NCI-H69 (cell line): ENCODE results near the gene SHISA3.
A peak's percentile ranks its signal among the peaks of the same experiment; 100 is the strongest.
"Not testable (repeated sequence)": the region's sequence is repeated elsewhere in the genome, so short reads cannot be mapped to it uniquely, and the experiment has no call there.

Experiments used
- DNase-seq: peaks from one replicate; lab custom pipeline; 2025; lab: John Stamatoyannopoulos, UW

Gene SHISA3

GRCh38 chr4:42396752-42397634 is at the start of gene SHISA3:
SHISA3 (plus strand) TSS chr4:42397488; CDS start chr4:42398057, 569 bp downstream.
- no peak for DNase-seq

GRCh38 chr4:42348247-42348646 is 49.0 kb upstream of the SHISA3 start:
- DNase-seq, result no peak

GRCh38 chr4:42348692-42349091 is 48.6 kb upstream of the SHISA3 start:
- DNase-seq, result no peak

DNA sequence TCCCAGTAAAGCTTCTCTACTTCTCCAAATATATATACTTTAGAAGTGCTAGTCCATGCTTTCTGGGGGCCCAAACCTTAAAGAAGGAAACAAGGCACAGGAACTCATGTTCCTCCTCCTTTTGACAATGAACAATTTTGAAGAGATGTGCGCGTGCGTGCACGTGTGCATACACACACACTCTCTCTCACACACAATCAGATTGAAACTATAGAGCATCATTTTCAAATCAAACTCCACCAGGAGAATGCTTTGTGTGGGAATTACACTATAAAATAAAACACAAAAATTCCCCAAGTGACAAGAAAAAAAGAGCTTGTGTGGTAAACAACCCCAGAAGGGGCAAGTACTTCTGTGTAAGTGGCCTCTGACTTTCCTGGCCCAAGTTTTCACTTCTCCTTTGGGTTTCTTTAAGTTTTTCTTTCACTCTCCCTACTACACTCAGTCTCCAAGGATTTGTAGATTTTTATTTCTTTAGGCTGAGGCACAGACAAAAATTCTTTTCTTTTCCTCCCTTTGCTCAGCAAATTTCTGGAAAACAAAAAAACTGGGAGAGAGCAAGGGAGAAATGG is 46.6 kb upstream of the SHISA3 start:
- DNase-seq, result no peak

GRCh38 chr4:42352049-42352448 is 45.2 kb upstream of the SHISA3 start:
- no peak for DNase-seq

GRCh38 chr4:42357325-42357724 is 40.0 kb upstream of the SHISA3 start:
- no peak for DNase-seq

DNA sequence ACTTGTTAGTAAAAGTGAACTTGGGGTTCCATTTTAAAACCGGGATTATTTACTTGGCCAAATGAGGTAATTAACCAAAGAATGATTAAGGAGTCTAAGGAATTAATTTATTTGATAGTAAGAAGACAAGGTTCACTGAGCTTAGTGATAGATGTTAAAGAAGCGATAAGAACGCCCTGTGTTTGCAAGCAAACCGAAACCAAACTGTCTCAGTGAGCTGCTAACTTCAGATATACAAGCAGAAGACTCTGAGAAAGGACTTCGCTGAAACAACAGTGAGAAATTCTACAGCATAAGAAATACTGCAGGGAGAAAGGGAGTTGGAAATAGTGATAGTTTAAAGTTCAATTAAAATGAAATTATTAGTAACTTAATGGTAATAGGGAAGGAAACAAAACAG is 37.6 kb upstream of the SHISA3 start:
- DNase-seq, result no peak

- no peak for DNase-seq
Measured at GRCh38 chr4:42360256-42360669, 37.0 kb upstream of the SHISA3 start.

- DNase-seq, result no peak
Measured at GRCh38 chr4:42361456-42361855, 35.8 kb upstream of the SHISA3 start.

DNA sequence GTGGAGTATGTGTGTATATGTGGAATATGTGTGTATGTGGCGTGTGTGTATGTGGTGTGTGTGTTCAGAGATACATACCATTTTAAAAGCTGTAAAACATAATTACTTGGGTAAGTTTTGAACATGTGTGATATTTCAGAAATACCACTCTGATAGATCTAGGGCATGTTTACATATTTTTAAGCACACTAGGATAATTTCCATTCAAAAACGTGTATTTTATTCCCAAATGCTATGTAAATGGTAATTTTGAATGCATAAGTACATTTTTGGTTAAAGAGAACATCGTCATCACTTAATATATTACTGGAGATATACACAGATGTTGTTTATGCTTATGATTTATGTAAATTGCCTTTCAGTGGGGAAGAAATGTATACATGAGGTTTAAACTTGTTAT is 34.7 kb upstream of the SHISA3 start:
- no peak for DNase-seq

DNA sequence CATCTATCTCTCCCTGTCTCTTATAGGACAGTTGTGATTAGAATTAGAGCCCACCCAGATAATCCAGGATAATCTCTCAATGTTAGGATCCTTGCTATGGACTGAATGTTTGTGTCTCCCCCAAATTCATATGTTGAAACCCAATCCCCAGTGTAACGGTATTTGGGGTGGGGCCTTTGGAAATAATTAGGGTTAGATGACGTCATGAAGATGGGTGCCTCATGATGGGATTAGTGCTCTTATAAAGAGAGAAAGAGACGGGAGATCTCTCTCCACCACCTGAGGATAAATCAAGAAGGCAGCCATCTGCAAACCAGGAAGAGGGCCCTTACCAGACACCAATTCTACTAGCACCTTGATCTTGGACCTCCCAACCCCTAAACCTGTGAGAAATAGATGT is 33.7 kb upstream of the SHISA3 start:
- no peak for DNase-seq

DNA sequence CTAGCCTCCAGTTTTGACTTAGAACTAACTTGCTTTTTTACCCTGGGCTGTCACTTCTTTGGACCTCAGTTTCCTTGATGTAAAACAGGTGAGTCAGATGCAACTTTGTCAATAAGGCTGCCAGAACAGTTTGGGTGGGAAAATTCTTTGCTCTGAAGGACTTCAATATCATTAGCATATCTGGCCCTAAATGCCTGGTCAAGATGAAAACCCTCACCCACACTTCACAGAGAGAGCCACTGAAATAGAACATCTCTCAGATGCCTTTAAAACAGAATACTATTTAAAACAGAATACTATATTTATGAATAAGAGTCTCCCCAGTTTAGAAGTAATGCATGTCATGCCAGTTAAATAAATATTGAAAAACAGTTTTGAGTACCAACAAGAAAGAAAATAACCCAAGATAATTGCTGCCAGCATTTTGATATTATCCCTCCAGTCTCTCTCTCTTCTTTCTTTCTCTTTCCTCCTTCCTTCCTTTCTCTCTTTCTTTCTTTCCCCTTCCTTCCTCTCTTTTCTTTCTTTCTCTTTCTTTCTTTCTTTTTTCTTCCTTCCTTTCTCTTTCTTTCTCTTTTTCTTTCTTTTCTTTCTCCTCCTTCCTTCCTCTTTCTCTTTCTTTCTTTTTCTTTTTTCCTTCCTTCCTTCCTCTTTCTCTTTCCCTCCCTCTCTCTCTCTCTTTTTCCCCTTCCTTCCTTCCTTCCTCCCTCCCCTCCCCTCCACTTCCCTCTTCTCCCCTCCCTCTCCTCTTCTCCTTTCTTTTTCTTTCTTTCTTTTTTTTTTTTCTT is 32.8 kb upstream of the SHISA3 start:
- no peak for DNase-seq

DNA sequence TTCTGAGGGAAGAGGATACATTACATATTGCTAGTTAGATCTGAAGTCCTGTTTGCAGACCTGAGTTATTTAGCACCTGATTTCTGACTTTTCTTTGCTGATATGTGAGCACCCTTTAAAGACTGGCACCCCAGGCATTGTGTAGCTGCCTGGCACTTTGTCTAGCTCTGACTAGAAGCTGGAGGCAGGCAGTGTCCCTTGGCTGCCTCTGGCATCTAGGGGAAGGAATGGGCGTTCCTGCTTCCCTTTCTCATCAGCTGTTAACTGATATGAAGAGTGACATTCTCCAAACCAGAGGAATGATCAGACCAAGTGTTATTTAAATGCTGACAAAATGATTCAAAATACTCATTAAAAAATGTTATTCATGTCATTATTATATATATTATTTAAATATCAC is 30.3 kb upstream of the SHISA3 start:
- DNase-seq, result no peak

DNA sequence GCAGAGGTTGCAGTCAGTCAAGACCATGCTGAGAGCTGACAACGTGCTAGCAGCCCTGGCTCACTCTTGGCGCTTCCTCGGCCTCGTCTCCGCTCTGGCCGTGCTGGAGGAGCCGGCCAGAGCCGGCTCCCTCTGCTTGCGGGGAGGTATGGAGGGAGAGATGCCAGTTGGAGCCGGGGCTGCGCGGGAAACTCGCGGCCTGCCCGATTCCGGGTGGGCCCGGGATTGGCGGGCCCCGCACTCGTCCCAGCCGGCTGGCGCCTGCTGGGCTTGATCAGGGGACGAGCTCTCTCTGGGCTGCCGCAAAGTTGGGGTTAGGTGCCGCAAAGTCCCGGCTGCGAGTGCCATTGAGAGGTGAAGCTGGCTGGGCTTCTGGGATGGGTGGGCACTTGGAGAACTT is 27.8 kb upstream of the SHISA3 start:
- no peak for DNase-seq

DNA sequence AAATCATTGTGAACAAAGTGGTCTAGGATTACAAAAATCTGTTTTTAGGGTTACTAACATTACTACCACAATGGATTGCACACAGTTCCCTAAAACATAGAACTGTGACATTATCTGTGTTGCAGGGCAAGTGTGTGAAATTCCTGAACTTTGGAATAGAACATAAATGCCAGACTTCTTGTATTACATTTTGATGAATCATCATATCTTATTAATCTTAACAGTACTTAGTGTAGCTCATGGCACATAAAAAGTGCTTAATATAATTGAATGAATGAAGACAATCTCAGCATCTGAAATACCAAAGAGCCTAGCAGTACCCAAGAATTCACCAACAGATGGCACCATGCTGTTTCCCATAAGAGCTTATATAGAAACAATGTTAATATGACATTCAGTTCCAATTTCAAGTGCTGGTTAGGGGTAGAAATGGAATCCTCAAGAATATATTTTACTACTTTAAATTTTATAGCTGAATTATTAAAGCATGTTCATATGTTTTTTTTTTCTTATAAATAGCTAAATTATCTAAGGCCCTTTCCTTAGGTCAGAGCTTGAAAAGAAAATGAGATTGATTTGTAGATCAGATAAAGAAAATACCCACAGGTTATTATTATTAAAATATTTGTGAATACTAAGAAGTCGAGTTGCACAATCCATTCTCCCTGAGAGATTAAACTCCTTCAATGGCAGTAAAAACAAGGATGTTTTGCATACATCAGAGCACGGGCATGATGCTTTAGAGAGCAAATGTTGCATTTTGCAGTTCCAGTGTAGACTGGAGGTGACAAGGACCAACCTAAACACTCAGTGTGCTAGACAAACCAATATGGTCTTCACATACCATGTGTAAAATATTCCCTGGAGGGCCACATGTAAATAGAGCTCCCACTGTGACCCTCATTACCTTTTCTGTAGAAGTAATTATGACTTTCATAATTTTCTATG is 25.7 kb upstream of the SHISA3 start:
- DNase-seq, result peak; percentile 4

- not testable (repeated sequence) for DNase-seq
Measured at GRCh38 chr4:42372303-42372702, 25.0 kb upstream of the SHISA3 start.

- no peak for DNase-seq
Measured at GRCh38 chr4:42377497-42377896, 19.8 kb upstream of the SHISA3 start.

GRCh38 chr4:42381666-42382065 is 15.6 kb upstream of the SHISA3 start:
- DNase-seq, result no peak

GRCh38 chr4:42385516-42385915 is 11.8 kb upstream of the SHISA3 start:
- DNase-seq, result no peak

DNA sequence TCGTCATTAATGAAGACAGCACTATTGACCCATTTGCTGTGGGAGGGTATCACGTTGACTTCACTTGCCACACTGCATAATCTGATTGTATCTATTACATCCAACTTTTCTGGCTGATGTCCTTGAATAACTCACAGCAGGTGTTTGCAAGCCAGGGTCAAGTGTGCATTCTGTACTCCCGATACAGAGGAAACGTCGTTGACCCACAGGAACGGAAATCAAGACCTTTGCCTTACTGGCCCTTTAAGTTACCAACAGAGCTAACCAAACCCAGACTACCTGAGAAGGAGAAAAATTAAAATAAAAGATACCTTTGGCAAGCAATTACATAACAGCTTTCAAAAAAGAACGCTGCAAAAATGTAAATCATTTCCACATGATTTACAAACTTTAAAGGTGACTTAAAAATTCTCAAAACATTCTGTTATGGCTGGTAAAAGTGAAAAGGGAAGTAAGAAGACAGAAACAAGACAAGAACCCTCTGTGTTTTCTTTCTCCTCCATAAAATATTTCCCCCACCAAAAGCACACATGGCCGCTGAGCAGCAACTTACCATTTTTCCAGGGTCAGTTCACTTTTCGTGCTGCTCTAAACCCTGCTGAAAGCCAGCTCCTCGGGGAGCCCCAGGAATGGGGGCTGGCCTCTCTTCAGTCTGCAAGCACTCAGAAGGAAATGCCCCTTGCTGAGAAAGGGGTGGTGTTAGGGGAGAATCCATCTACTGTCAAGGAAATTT is 6.5 kb upstream of the SHISA3 start:
- no peak for DNase-seq

GRCh38 chr4:42391355-42391664 is 6.0 kb upstream of the SHISA3 start:
- no peak for DNase-seq
